Uterus (tissue), 2 donors: ENCODE data around the gene NCAM1.

Experiments used
- POLR2A ChIP-seq, 2 donors: fragments of 450-650 bp; IDR thresholded peaks; one replicate each; pipeline ENCODE4 v1.6.1; 2016; ENCODE audit warnings: antibody characterized with exemption in 2 of 2, mild to moderate bottlenecking in 1 of 2, moderate library complexity in 1 of 2
- TF ChIP-seq, protein P1 (sequence below), 4 experiments: fragments of 200-600 bp in 2 of 4; fragments of 450-650 bp in 2 of 4; sonication (generic) in 2 of 4; IDR thresholded peaks; one replicate each; pipeline ENCODE4 v1.5.1; 2016 to 2019; ENCODE audit warnings: antibody characterized with exemption in 4 of 4, mild to moderate bottlenecking in 2 of 4, moderate library complexity in 1 of 4

DNA sequence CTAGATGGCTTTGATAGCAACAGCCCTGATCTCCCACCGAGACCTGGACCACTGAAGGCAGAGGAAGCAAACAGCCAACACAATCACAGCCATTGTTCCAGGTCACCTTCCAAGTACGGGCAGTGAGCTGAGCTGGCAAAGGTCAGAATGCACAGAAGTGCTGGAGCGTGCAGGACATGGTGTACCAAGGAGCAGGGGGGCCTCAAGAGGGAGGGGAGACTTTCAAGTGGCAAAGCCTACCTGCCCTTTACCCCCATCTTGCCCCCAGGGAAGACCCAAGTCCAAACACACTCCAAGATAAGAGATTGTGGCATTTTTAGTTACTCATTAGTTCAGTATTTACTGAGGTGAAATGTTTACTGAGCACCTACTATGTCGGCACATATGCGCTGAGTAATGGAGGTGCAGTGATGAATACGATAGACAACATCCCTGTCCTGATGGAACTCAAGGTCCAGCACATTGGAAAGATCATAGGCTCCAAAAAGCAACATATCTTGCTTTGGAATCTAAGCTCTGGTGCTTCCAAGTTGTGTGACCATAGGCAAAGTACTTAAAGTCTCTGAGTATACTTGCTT, 327.2 kb downstream of the NCAM1 start:
- no peak for TF ChIP-seq POLR2A (IDR thresholded peaks at IDR 0.05)
- TF ChIP-seq, protein P1, sequence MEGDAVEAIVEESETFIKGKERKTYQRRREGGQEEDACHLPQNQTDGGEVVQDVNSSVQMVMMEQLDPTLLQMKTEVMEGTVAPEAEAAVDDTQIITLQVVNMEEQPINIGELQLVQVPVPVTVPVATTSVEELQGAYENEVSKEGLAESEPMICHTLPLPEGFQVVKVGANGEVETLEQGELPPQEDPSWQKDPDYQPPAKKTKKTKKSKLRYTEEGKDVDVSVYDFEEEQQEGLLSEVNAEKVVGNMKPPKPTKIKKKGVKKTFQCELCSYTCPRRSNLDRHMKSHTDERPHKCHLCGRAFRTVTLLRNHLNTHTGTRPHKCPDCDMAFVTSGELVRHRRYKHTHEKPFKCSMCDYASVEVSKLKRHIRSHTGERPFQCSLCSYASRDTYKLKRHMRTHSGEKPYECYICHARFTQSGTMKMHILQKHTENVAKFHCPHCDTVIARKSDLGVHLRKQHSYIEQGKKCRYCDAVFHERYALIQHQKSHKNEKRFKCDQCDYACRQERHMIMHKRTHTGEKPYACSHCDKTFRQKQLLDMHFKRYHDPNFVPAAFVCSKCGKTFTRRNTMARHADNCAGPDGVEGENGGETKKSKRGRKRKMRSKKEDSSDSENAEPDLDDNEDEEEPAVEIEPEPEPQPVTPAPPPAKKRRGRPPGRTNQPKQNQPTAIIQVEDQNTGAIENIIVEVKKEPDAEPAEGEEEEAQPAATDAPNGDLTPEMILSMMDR (IDR thresholded peaks at IDR 0.05), result no peak
